ENCODE results near the gene TSPAN33. TPM values are rescaled to one million over a fixed set of nuclear protein-coding genes. Genes with fewer than 3 reads are reported as not detected.

Gene TSPAN33
- total and polyA plus RNA-seq, 2 experiments from 2014 or later, result 10.0 to 14.9 TPM

DNA sequence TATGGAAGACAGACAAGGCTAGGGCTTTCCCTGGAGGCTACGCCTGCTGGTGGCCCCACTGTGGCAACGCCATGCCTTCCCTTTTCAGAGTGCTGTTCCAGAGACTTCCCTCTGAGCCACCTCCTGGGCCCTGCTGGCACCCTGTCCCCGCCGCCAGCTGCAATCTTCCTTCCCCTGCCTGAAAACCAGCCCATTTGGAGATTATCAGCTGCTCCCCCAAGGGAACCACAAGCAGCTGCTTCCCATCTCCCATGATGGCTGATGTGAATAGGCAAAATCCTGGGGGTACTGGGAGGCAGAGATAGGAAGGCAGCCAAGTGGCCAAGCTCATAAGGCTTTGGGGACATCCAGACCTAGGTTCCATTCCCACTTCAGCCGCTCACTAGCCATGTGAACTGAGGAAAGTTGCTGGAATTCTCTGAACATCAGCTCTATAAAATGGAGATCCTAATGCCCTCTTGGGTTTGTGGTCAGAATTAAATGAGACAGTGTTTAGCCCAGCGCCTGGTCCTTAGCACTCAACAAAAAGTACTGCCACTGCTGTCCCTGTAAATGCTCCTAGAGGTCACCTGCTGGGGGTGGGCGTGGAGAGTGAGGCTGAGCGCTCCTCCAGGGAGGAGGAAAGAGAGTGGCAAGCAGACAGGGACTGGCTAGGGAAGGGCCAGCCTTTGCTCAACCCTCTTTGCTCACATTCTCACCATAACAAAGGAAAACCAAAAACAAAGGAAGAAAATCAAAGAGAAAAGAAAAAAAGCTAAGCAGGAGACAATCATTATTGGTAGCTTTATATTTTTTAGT lies 5.9 kb downstream of the TSPAN33 start:
- TF ChIP-seq, protein P1, sequence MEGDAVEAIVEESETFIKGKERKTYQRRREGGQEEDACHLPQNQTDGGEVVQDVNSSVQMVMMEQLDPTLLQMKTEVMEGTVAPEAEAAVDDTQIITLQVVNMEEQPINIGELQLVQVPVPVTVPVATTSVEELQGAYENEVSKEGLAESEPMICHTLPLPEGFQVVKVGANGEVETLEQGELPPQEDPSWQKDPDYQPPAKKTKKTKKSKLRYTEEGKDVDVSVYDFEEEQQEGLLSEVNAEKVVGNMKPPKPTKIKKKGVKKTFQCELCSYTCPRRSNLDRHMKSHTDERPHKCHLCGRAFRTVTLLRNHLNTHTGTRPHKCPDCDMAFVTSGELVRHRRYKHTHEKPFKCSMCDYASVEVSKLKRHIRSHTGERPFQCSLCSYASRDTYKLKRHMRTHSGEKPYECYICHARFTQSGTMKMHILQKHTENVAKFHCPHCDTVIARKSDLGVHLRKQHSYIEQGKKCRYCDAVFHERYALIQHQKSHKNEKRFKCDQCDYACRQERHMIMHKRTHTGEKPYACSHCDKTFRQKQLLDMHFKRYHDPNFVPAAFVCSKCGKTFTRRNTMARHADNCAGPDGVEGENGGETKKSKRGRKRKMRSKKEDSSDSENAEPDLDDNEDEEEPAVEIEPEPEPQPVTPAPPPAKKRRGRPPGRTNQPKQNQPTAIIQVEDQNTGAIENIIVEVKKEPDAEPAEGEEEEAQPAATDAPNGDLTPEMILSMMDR (IDR thresholded peaks at IDR 0.05; ENCODE audit: low read depth, low read length), result no peak
- Histone ChIP-seq H3K9me3 (ENCODE audit: low read depth) (no peaks in the 10 kb centered on the region), H3K4me3 (no peak overlapping the region), H3K27ac (no peak overlapping the region), H3K36me3 (no peaks in the 10 kb centered on the region), H3K4me1 (ENCODE audit: low read depth) (no peaks in the 10 kb centered on the region), H3K27me3 (peaks cover 13% of the 10 kb centered on the region)
- DNase-seq (ENCODE audit: low read depth in 1 of 2, low spot score in 1 of 2), result peak in 1 of 2 donors; percentile 12

DNA sequence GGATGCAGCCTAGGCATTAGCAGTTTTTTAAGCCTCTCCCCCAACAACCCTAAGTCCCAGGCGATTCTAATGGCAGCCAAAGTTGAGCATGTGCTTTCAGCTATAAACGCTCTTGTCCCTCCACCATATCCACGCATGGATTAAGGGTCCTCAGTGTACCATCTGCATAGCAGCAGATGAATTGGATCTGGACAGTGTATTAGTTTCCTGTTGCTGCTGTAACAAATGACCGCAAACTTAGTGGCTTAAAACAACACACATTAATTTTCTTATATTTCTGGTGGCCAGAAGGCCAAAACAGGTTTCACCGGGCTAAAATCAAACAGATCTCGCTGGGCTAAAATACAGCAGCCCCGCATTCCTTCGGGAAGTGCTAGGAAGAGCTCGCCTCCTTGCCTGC lies 13.1 kb downstream of the TSPAN33 start:
- DNase-seq (ENCODE audit: low read depth in 1 of 2, low spot score in 1 of 2), result no peak
- Histone ChIP-seq H3K4me3 (no peak overlapping the region), H3K9me3 (ENCODE audit: low read depth) (no peaks in the 10 kb centered on the region), H3K27ac (no peak overlapping the region), H3K36me3 (no peaks in the 10 kb centered on the region), H3K27me3 (no peaks in the 10 kb centered on the region), H3K4me1 (ENCODE audit: low read depth) (no peaks in the 10 kb centered on the region)
- TF ChIP-seq, protein P1 (IDR thresholded peaks at IDR 0.05; ENCODE audit: low read depth, low read length), result no peak

DNA sequence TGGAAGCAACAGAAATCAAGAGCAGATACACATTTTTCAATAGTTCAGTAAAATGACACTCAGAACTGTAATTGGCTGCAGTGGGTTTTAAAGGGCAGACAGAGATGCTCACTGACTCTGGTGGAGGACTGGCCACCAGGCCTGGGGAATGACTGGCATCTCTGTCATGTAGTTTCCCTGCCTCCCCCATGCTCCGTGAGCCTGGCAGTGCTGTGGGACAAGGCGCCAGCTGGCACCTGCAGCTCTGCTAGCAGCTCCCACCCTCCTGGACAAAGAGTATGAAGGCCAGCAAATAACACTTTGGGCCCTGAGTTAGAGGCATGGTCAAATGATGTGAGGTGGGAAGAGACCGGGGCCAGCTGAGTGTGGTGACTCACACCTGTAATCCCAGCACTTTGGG lies 15.0 kb downstream of the TSPAN33 start:
- no peaks in the 10 kb centered on the region for H3K36me3 ChIP-seq
- H3K4me3 ChIP-seq, result no peak overlapping the region
- no peaks in the 10 kb centered on the region for H3K4me1 ChIP-seq (ENCODE audit: low read depth)
- no peak overlapping the region for H3K27ac ChIP-seq
- H3K27me3 ChIP-seq, result no peaks in the 10 kb centered on the region
- H3K9me3 ChIP-seq (ENCODE audit: low read depth), result no peaks in the 10 kb centered on the region
- TF ChIP-seq, protein P1 (IDR thresholded peaks at IDR 0.05; ENCODE audit: low read depth, low read length), result no peak
- DNase-seq (ENCODE audit: low read depth in 1 of 2, low spot score in 1 of 2), result no peak

DNA sequence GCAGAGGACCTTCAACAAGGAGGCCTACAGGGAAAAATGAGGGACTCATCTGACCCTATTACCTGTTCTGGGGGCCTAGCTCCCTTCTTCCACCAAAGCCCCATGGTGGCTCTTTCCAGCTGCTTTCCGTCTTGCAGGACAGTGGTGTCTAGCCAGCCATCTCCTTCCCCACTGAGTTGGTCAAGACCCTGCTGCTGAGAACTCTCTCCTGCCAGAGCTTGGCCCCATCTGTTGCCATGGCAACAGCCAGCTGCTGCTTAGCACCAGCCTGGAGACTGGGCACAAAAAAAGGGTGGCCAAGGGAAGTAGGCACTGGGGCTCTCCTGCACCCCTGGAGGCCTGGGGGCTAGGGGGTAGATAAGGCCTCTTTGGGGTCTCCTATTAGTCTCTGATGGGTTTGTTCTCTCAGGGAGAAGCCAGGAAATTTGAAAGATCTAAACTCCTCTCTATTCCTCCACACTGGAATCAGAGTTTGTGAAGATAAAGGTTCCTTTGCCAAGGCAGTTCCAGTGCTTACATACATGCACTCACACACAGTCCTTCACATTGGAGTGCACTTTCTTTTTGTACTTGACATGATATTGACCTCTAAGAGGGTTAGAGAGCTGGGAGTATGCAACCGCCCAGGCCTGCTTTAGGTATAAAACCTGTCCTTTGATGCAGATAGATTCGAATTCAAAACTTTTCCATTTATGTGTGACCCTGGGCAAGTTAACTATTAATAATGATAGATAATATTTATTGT lies 15.8 kb downstream of the TSPAN33 start:
- no peaks in the 10 kb centered on the region for H3K36me3 ChIP-seq
- no peak overlapping the region for H3K4me3 ChIP-seq
- no peak overlapping the region for H3K27ac ChIP-seq
- peak in 1 of 2 donors; percentile 60 for DNase-seq (ENCODE audit: low read depth in 1 of 2, low spot score in 1 of 2)
- H3K27me3 ChIP-seq, result no peaks in the 10 kb centered on the region
- TF ChIP-seq, protein P1 (IDR thresholded peaks at IDR 0.05; ENCODE audit: low read depth, low read length), result no peak
- H3K4me1 ChIP-seq (ENCODE audit: low read depth), result no peaks in the 10 kb centered on the region
- H3K9me3 ChIP-seq (ENCODE audit: low read depth), result no peaks in the 10 kb centered on the region

DNA sequence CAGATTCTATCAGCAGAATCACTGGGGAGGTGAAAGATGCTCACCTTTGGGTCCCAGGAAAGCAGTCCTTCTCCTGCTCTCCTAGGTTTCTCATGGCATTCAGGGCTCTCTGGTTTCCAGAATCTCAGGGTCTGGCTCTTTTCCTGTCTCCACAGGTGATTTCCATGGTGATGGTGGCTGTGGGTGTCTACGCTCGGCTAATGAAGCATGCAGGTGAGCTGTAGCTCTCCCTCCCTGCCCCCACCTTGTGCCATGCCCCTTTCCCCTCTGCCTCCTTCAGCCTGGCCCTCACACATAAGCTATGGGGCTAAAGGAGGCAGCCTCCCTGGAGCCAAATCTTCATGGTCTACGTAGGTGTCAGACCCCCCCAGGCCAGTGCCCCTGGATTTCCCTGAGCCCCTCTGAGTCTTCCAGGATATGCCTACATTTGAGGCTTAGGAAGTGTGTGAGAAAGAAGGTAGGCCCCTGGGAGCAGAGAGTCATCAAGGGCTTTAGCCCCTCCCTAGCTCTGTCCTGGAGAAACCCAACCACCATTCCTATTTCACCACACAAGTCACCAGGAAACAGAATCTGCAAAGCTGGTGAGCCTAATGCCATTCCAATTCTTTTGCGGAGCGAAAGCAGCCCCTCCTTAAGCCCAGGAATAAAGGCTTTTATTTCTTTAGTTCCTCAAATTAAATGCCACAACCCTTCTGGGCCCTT lies 17.2 kb downstream of the TSPAN33 start:
- DNase-seq (ENCODE audit: low read depth in 1 of 2, low spot score in 1 of 2), result no peak
- H3K9me3 ChIP-seq (ENCODE audit: low read depth), result no peaks in the 10 kb centered on the region
- no peaks in the 10 kb centered on the region for H3K36me3 ChIP-seq
- no peaks in the 10 kb centered on the region for H3K4me1 ChIP-seq (ENCODE audit: low read depth)
- TF ChIP-seq, protein P1 (IDR thresholded peaks at IDR 0.05; ENCODE audit: low read depth, low read length), result no peak
- no peaks in the 10 kb centered on the region for H3K27me3 ChIP-seq
- no peak overlapping the region for H3K27ac ChIP-seq
- H3K4me3 ChIP-seq, result no peak overlapping the region

Measured in cardiac muscle cell (in vitro differentiated cells and primary cell).